Osteoblast (primary cell): Measurements from ENCODE around the gene FRAS1. TPM values are rescaled to one million over a fixed set of nuclear protein-coding genes. Genes with fewer than 3 reads are reported as not detected.
"Not testable (repeated sequence)": the region's sequence is repeated elsewhere in the genome, so short reads cannot be mapped to it uniquely, and the experiment has no call there.

Source experiments
- DNase-seq: peaks from one replicate; pipeline ENCODE4 v3.0.0; 2011; ENCODE audit warnings: low spot score, mixed read lengths; ENCODE audit not compliant: insufficient read length; ENCODE audit errors: missing footprints
- H2AFZ ChIP-seq: 2 replicates; pipeline ENCODE4 v1.6.0; 2011; ENCODE audit warnings: mild to moderate bottlenecking, low read length
- H3K27ac ChIP-seq: 2 replicates; pipeline ENCODE4 v1.5.1; 2011; ENCODE audit warnings: mild to moderate bottlenecking, low read depth, low read length, moderate library complexity
- H3K27me3 ChIP-seq: 2 replicates; pipeline ENCODE4 v1.6.0; 2012; ENCODE audit warnings: mild to moderate bottlenecking, control low read depth, inconsistent platforms, low read length, moderate library complexity; ENCODE audit not compliant: insufficient read depth
- H3K36me3 ChIP-seq: 2 replicates; pipeline ENCODE4 v1.5.1; 2011; ENCODE audit warnings: mild to moderate bottlenecking, low read length, control low read depth, moderate library complexity; ENCODE audit not compliant: insufficient read depth
- H3K4me1 ChIP-seq: 2 replicates; pipeline ENCODE4 v1.5.1; 2011; ENCODE audit warnings: mild to moderate bottlenecking, low read length, control low read depth, moderate library complexity; ENCODE audit not compliant: insufficient read depth
- H3K4me2 ChIP-seq: 2 replicates; pipeline ENCODE4 v1.6.0; 2011; ENCODE audit warnings: mild to moderate bottlenecking, low read length; ENCODE audit not compliant: insufficient read depth
- H3K4me3 ChIP-seq: fragments of 200-600 bp; sonication (generic); 3 replicates; pipeline ENCODE4 v1.5.1; 2012; ENCODE audit warnings: mild to moderate bottlenecking, low read length, inconsistent platforms; ENCODE audit not compliant: insufficient read depth
- H3K79me2 ChIP-seq: 2 replicates; pipeline ENCODE4 v1.6.0; 2012; ENCODE audit warnings: mild to moderate bottlenecking, low read length, control low read depth, inconsistent platforms; ENCODE audit not compliant: insufficient read depth
- H3K9me3 ChIP-seq: 2 replicates; pipeline ENCODE4 v1.5.1; 2011; ENCODE audit warnings: low read depth, low read length, control low read depth
- H4K20me1 ChIP-seq: 2 replicates; pipeline ENCODE4 v1.6.0; 2012; ENCODE audit warnings: mild to moderate bottlenecking, low read length, control low read depth; ENCODE audit not compliant: insufficient read depth
- total RNA-seq: library from RNA; depleted of rRNA; stranded (reverse); fragments of >200 nt; gene quantifications from 2 replicates; pipeline ENCODE4 v1.2.3, GENCODE V29; 2012
- TF ChIP-seq, protein P1 (sequence below): IDR thresholded peaks from 2 replicates; pipeline ENCODE4 v1.5.1; 2011; ENCODE audit warnings: mild to moderate bottlenecking, low read depth, low read length, moderate library complexity; ENCODE audit errors: extremely low read depth

FRAS1 gene
- total RNA-seq, 1 donor, result 5.1 TPM

DNA sequence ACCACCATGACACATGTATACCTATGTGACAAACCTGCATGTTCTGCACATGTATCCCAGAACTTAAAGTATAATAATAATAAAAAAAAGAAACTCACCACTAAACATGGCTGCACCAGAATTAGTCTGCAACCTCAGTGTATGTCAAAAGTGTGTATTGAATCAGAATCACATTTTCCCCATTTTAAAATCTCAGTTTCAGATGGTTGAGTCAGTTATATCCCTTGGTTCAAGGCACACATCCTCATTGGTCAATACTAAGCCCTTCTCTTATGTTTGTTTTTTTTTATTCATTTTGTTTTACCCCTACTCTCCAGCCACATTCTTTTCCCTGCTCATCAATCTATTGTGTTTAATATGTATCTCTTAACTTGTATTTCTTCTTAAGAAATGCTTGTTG is 436.6 kb downstream of the FRAS1 start:
- Histone ChIP-seq H4K20me1 (no peaks in the 10 kb centered on the region), H3K4me1 (no peaks in the 10 kb centered on the region), H3K4me3 (no peak overlapping the region), H3K27ac (no peak overlapping the region), H3K9me3 (no peaks in the 10 kb centered on the region), H3K79me2 (no peaks in the 10 kb centered on the region), H3K4me2 (no peak overlapping the region), H2AFZ (no peak overlapping the region), H3K27me3 (no peaks in the 10 kb centered on the region), H3K36me3 (no peaks in the 10 kb centered on the region)
- DNase-seq, result no peak
- TF ChIP-seq, protein P1, sequence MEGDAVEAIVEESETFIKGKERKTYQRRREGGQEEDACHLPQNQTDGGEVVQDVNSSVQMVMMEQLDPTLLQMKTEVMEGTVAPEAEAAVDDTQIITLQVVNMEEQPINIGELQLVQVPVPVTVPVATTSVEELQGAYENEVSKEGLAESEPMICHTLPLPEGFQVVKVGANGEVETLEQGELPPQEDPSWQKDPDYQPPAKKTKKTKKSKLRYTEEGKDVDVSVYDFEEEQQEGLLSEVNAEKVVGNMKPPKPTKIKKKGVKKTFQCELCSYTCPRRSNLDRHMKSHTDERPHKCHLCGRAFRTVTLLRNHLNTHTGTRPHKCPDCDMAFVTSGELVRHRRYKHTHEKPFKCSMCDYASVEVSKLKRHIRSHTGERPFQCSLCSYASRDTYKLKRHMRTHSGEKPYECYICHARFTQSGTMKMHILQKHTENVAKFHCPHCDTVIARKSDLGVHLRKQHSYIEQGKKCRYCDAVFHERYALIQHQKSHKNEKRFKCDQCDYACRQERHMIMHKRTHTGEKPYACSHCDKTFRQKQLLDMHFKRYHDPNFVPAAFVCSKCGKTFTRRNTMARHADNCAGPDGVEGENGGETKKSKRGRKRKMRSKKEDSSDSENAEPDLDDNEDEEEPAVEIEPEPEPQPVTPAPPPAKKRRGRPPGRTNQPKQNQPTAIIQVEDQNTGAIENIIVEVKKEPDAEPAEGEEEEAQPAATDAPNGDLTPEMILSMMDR, result no peak

DNA sequence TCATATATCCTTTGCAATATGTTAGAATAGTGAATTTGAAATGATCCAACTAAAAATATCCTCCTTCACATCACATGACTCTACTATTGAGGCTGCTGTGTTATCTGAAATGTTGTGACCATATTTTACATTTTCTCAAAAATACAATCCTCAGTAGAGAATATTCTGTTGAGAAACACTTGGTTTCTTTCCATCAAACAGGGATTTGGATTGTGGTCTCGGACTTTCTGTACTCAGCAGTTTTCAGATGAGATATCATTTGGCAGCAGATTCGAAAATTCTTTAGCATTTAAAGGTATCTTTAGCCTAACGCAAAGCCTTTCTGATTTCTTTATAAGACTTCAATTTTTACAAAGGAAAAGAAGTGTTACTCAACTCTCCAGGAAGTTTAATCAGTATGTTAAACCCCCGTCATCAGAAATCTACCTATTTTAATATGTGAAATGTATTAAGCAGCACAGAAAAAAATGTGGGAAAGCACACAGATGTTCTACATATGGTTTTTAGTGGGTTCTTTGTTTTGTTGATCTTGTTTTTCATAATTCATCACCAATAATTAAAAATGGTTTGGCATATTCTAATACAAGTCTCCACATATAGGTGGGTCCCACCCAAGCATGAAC is 439.0 kb downstream of the FRAS1 start:
- no peaks in the 10 kb centered on the region for H3K36me3 ChIP-seq
- no peaks in the 10 kb centered on the region for H3K9me3 ChIP-seq
- no peaks in the 10 kb centered on the region for H3K4me1 ChIP-seq
- H3K4me2 ChIP-seq, result no peak overlapping the region
- peak overlapping the region; percentile 20 for H2AFZ ChIP-seq
- H3K27ac ChIP-seq, result no peak overlapping the region
- no peaks in the 10 kb centered on the region for H4K20me1 ChIP-seq
- no peaks in the 10 kb centered on the region for H3K27me3 ChIP-seq
- no peak for DNase-seq
- TF ChIP-seq, protein P1, result no peak
- no peak overlapping the region for H3K4me3 ChIP-seq
- H3K79me2 ChIP-seq, result no peaks in the 10 kb centered on the region

DNA sequence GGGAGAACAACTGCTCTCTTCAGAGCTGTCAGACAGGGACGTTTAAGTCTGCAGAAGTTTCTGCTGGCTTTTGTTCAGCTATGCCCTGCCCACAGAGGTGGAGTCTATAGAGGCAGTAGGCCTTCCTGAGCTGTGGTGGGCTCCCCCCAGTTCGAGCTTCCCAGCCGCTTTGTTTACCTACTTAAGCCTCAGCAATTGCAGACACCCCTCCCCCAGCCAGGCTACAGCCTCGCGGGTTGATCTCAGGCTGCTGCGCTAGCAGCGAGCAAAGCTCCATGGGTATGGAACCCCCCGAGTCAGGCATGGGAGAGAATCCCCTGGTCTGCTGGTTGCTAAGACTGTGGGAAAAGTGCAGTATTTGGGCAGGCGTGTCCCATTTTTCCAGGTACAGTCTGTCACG is 449.1 kb downstream of the FRAS1 start:
- H3K36me3 ChIP-seq, H3K27me3 ChIP-seq, H3K4me3 ChIP-seq, H2AFZ ChIP-seq, H3K9me3 ChIP-seq, H3K79me2 ChIP-seq, H4K20me1 ChIP-seq, H3K4me1 ChIP-seq, H3K4me2 ChIP-seq, DNase-seq, H3K27ac ChIP-seq: not testable (repeated sequence)

DNA sequence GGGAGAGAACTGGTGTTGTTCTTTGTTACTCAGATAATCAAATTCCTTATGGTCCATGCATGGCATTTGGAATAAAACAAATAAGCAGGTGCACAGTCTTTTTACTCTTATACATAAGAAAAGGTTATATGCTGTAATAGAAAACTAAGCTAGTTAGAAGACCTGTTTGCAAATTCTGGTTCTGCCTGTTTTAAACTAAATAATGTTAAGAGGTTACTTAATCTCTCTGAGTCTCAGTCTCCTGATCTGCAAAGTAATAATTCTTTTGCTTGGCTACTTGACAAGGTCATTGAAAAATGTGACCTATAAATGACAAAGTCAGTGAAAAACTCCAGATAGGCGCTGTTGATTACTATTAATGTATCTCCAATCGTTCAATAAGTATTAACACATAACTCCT is 451.9 kb downstream of the FRAS1 start:
- H3K36me3 ChIP-seq, result no peaks in the 10 kb centered on the region
- H4K20me1 ChIP-seq, result no peaks in the 10 kb centered on the region
- H3K79me2 ChIP-seq, result no peaks in the 10 kb centered on the region
- H3K4me3 ChIP-seq, result no peak overlapping the region
- no peaks in the 10 kb centered on the region for H3K4me1 ChIP-seq
- no peaks in the 10 kb centered on the region for H3K9me3 ChIP-seq
- no peak for DNase-seq
- TF ChIP-seq, protein P1, result no peak
- no peaks in the 10 kb centered on the region for H3K27me3 ChIP-seq
- H2AFZ ChIP-seq, result no peak overlapping the region
- no peak overlapping the region for H3K27ac ChIP-seq
- H3K4me2 ChIP-seq, result no peak overlapping the region
